HG02798 (cell line): Measurements from ENCODE around the gene GALNT17.

Experiments used
- ATAC-seq: cut with Tn5 transposase; IDR thresholded peaks from one replicate; pipeline ENCODE4 v1.9.1; 2021; ENCODE audit warnings: mild to moderate bottlenecking; ENCODE audit not compliant: unreplicated experiment, poor library complexity

GALNT17 gene

DNA sequence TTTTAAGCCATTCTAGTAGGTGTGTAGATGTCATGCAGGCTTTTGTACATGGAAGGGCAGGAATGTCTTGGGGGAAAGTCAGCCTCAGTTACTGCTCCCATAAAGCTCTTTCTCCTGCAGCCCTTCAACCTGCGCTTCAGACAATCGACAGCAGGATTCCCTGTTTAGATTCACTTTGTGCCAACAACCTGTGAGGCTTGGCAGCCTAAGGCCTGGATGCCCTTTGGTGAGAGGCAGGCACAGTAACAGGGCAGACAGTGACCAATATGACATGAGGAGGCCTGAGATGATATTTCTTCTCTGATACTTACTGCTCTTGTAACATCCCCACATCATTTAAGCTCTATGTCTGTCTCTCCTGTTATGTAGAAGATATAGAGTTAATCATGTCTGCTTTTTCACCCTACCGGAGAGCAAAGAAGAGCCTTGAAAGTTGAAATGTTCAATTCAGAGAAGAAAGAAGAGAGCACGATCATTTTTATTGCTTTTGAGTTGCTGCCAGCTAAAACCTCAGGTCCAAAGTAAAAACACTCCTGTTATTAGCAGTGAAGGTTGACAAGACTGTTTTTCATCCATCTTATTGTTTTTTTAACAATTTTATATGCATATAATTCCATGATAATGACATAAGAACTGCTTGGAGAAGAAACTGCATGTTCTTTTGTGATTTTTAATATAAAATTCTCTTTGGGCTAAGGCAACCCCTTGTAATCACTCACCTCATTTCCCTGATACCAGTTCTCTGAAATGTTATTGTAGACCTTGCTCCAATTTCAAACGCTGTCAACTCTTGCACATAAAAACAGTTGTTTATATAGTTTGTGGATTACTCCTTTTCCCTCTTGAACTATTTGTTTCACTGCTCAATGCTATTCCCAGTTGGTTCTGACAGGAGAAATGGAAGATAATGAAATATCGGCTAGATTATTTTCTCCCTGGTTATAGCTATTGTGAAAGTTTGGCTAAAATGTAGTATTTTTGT, 140.9 kb downstream of the GALNT17 start:
- ATAC-seq = no peak

DNA sequence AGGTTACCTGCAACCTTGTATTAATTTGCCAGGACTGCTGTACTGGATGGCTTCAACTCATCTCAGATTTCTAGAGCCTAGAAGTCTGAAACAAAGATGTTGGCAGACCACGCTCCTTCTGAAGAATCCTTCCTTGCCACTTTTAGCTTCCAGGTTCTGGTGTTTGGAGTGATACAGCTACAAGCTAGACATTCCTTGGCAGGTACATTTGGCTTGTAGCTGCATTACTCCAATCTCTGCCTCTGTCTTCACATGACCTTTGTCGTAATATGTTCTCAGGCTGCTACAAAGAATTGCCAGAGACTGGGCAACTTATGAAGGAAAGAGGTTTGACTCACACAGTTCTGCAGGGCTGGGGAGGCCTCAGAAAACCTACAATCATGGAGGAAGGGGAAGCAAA, 146.3 kb downstream of the GALNT17 start:
- no peak for ATAC-seq

DNA sequence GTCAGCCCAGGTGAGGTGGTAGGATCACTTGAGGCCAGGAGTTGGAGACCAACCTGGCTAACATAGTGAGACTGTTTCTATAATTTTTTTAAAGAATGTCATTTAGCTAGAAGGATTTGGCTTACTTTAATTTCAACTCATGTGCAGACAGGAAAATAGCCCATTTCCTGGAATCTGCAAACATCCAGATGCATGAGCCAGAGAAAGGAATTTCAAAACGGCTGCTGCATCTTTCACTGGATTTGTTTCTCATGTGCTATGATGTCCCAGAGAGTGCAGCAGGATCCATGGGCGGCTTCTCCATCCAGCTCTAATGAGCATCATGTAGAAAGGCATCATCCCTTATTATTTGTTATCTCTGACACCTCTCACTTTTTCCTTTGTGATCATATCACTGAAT, 149.3 kb downstream of the GALNT17 start:
- no peak for ATAC-seq

DNA sequence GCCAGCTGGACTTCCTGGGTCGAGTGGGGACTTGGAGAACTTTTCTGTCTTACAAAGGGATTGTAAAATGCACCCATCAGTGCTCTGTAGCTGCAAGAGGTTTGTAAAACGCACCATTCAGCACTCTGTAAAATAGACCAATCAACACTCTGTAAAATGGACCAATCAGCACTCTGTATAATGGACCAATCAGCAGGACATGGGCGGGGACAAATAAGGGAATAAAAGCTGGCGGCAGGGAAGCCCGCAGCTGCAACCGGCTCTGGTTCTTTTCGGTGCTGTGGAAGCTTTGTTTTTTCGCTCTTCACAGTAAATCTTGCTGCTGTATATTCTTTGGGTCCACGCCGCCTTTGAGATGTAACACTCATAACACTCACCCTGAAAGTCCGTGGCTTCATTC, 151.9 kb downstream of the GALNT17 start:
- ATAC-seq = no peak

GRCh38 chr7:71285571-71286145, 153.7 kb downstream of the GALNT17 start:
- ATAC-seq = no peak

GRCh38 chr7:71286336-71286735, 154.4 kb downstream of the GALNT17 start:
- no peak for ATAC-seq

DNA sequence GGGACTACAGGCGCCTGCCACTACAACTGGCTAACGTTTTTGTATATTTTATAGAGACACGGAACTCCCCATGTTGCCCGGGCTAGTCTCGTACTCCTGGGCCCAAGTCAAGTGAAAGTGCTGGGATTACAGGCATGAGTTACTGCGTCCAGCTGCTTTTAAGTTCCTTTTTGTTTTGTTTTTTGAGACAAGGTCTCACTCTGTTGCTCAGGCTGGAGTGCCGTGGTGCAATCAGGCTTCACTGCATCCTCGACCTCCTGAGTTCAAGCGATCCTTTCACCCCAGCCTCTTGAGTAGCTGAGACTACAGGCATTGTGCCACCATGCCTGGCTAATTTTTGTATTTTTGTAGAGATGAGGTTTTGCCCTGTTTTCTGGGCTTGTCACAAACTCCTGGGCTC, 155.0 kb downstream of the GALNT17 start:
- ATAC-seq = no peak

GRCh38 chr7:71290452-71290851, 158.5 kb downstream of the GALNT17 start:
- ATAC-seq = no peak

- ATAC-seq = no peak
Observed at GRCh38 chr7:71298378-71298777, 166.4 kb downstream of the GALNT17 start.

DNA sequence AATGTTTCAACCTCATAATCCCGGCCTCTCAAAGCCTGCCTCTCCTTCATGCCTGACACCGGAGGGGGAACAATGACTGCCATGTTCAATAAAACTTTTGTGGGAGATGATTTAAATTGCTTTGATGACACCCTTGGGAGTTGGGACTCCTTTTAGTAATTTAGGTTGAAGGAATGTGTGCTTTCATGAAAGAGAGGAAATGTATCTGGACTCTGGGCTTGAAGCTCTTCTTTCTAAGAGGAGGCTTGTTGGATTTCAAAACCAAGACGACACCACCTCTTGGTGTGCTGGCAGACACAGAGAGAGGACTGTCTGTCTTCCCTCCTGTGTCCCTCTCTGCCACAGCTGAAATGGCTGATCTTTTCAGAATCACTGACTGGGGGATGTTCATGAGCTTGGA, 168.1 kb downstream of the GALNT17 start:
- no peak for ATAC-seq

- no peak for ATAC-seq
Observed at GRCh38 chr7:71300603-71301002, 168.7 kb downstream of the GALNT17 start.

DNA sequence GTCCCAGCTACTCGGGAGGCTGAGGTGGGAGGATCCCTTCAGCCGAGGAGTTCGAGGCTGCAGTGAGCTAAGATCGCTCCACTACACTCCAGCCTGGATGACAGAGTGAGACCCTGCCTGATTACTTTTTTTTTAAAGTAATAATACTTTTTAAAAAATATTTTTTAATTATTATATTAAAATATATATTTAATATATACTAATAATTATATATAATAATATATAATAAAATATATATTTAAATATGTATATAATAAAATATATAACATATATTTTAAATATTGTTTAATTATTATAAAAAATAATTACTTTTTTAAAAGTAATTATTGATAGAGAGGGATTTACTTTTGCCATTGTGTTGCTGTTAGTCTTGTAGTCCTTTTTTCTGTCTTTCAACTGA, 169.2 kb downstream of the GALNT17 start:
- ATAC-seq = no peak

GRCh38 chr7:71303566-71303965, 171.6 kb downstream of the GALNT17 start:
- no peak for ATAC-seq

GRCh38 chr7:71308096-71308495, 176.2 kb downstream of the GALNT17 start:
- ATAC-seq = no peak

GRCh38 chr7:71311576-71311975, 179.6 kb downstream of the GALNT17 start:
- no peak for ATAC-seq

- no peak for ATAC-seq
Observed at GRCh38 chr7:71312755-71313490, 181.0 kb downstream of the GALNT17 start.

DNA sequence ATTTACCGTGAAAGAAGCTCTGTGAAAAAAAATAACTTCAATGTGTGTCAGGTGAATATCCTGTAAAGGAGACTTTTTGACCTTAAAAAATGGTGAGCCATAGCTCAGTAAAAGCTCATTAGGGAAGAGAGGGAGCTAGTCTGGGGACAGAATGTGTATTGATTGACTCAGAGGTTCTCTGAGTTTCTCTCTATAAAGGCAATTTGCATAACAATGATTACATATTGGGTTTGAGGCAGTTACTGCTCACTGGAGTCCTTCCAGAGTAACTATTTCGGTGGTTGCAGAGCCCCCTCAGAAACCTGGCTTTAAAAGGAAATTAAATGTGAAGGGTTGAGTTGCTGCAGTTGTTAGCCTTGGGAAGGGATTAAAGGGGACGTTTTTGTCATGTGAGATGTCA, 181.6 kb downstream of the GALNT17 start:
- ATAC-seq = no peak

DNA sequence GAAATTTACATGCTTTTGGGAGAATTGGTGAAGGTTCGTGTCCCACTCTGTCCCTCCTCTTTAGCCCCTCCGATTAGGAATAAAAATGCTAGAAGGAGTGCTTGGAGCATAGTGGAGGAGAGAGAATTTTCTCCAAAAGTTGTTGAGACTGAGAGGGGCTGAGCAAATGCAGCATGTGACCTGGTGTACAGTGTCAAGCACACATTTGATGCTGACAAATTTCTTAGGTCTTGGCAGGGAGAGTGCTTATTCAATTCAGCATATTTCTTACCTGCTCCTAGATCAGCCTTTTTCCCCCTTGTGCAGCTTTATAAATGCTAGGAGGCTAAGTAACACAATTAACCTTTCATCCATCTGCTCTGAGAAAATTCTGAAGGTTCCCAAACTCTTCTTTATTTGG, 189.0 kb downstream of the GALNT17 start:
- ATAC-seq = no peak

- no peak for ATAC-seq
Observed at GRCh38 chr7:71322201-71322600, 190.3 kb downstream of the GALNT17 start.

DNA sequence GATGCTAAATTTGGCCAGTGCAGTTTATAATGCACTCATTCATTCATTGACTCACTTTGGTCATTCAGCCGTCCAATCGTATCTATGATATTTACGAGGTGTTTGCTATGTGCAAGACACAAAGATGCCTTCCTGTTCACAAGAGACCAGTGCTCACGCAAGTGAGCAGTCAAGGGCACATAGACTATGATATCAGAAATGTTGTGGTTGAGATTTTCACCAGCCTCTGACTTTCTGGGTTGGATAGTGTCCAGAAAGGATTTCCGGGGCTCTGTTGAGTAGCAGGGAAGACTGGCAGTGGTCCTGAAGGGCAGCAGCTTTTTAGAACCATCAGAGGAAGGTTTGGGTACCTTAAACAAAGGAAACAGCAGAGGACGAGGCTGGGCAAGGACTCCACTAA, 191.8 kb downstream of the GALNT17 start:
- ATAC-seq = no peak

DNA sequence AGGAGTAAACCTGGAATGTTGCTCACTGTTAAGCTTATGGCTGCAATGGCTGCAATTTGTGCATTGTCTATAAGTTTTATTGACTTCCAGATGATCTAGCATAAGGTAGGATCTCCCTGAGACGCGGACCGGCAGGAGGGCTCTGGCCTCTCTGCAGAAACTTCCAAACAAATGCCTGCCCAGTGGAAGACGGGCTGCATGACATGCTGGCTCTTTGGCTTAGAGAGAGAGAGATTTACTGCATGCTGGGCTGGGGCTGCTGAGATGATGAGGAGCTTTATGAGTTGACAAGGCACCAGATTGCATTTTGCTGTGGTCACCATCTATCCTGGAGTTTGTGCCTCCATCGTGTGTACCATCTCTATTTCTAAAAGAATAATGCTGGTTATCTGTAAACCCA, 193.2 kb downstream of the GALNT17 start:
- no peak for ATAC-seq
